Posterior cingulate gyrus (tissue), 11 donors: ENCODE data around the gene RFX1.

ENCODE experiments used
- DNase-seq, 10 donors: peaks; one replicate each; pipeline versions ENCODE4 v3.0.0 to v3.0.0-alpha.2; 2020 to 2021; ENCODE audit warnings: mixed read lengths in 3 of 10
- intact Hi-C: fragments of 100-400 bp; cut with DNase I; formaldehyde crosslinking; loops from one replicate; pipeline ENCODE4 v1.15.1; 2023

Gene RFX1

GRCh38 chr19:13999085-13999484 lies 7.0 kb downstream of the RFX1 start:
- DNase-seq: no peak
- intact Hi-C loops: no loop called here

- intact Hi-C loops: no loop called here
- peak in 1 of 10 donors; percentile 30 for DNase-seq
Observed at GRCh38 chr19:13998426-13998825, 7.7 kb downstream of the RFX1 start.

- peak in 2 of 10 donors; percentile 43 to 51 for DNase-seq
- intact Hi-C loops: no loop called here
Observed at GRCh38 chr19:13997631-13997962, 8.5 kb downstream of the RFX1 start.

- intact Hi-C loops: no loop called here
- peak in 2 of 10 donors; percentile 50 to 71 for DNase-seq
Observed at GRCh38 chr19:13996928-13997630, 9.0 kb downstream of the RFX1 start.

- peak in 2 of 10 donors; percentile 46 to 70 for DNase-seq
- intact Hi-C loops: no loop called here
Observed at GRCh38 chr19:13995878-13996765, 10.0 kb downstream of the RFX1 start.

GRCh38 chr19:13995017-13995728 lies 10.9 kb downstream of the RFX1 start:
- intact Hi-C loops: no loop called here
- peak in 7 of 10 donors; percentile 37 to 93 (median 60) for DNase-seq

- peak in 1 of 10 donors; percentile 67 for DNase-seq
- intact Hi-C loops: no loop called here
Observed at GRCh38 chr19:13993590-13994300, 12.4 kb downstream of the RFX1 start.

- intact Hi-C loops: no loop called here
- DNase-seq: no peak
Observed at GRCh38 chr19:13992025-13992424, 14.1 kb downstream of the RFX1 start.

GRCh38 chr19:13990085-13990484 lies 16.0 kb downstream of the RFX1 start:
- intact Hi-C loops: no loop called here

GRCh38 chr19:13989487-13989886 lies 16.6 kb downstream of the RFX1 start:
- no peak for DNase-seq
- intact Hi-C loops: no loop called here

More at GRCh38 chr19:13990085-13990484, 16.0 kb downstream of the RFX1 start:
- DNase-seq: no peak

GRCh38 chr19:13987101-13987890 lies 18.8 kb downstream of the RFX1 start:
- peak in 2 of 10 donors; percentile 28 to 32 for DNase-seq
- intact Hi-C loops: no loop called here

- DNase-seq: peak; percentile 36 to 94 (median 68)
- intact Hi-C loops: no loop called here
Observed at GRCh38 chr19:13986348-13986904, 19.7 kb downstream of the RFX1 start.

GRCh38 chr19:13985771-13986347 lies 20.3 kb downstream of the RFX1 start:
- intact Hi-C loops: no loop called here
- DNase-seq: no peak

- intact Hi-C loops: no loop called here
- peak in 1 of 10 donors; percentile 47 for DNase-seq
Observed at GRCh38 chr19:13984875-13985741, 21.0 kb downstream of the RFX1 start.

- no peak for DNase-seq
- intact Hi-C loops: no loop called here
Observed at GRCh38 chr19:13984186-13984585, 21.9 kb downstream of the RFX1 start.

GRCh38 chr19:13983213-13983889 lies 22.8 kb downstream of the RFX1 start:
- intact Hi-C loops: no loop called here
- peak in 1 of 10 donors; percentile 53 for DNase-seq

GRCh38 chr19:13982773-13983172 lies 23.3 kb downstream of the RFX1 start:
- DNase-seq: no peak
- intact Hi-C loops: no loop called here
